Iris pigment epithelial cell (primary cell): ENCODE results near the gene CUBN.
A peak's percentile ranks its signal among the peaks of the same experiment; 100 is the strongest.

Experiments
- DNase-seq: peaks from one replicate; pipeline ENCODE4 v3.0.0-alpha.2; 2011; ENCODE audit warnings: low read depth

Gene CUBN

DNA sequence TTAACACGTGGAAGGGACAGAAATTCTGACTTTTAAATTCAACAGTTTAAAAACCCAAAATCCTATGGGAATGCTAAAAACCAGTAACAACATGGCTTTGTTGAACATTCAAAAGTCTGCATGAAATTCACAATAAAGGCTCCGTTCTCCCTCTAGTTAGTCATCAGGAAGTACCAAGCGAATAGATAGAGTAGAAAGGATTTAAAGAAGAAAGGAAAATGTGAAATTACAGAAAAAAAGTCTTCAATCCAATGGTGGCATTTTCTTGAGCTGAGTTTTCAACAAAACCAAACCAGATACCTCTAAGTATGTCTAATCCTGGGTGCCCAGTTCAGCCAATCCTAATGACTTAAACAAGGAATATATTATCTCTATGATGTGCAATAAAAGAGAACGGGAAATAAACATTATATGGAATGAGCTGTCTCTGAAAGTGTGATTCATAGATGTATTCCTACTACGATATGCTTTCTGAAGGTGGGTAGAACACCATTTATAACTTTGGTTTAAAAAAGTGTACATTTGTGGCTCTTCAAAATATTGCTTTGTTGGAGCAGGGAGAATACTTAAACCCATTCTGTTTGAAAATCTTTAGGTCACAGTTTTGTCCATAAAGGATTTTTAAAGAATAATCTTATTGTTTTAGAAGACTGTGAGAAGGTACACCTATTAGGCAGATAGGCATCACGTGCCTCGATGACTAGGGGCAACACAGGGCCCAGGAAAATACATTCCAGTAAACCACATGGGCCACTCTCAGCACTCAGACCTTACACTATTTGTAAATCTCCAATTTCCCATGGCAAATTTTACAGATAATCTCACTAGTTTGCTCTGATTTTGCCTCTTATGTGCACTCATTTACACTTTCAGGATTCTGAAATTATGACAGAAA is 87.7 kb downstream of the CUBN start:
- DNase-seq: no peak

DNA sequence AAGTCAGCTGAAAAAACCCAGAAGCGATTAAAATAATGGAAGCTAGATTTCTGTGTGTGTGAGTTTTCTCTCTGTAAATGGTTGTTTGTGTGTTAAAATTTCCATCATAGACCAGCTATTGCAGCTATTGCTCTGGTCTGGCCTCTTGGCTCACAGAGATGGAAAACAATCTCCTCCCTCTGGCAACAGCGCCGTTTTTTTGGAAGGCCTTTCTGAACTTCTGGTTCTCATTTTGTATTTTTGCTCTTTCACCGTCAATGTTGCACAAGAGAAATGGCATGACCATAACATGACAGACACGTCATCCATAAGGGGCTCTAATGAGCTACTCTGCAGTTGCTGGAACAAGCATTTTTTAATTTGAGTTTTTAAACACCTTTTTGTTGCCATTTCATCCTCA is 91.0 kb downstream of the CUBN start:
- no peak for DNase-seq

GRCh38 chr10:17037910-17038309 is 91.7 kb downstream of the CUBN start:
- no peak for DNase-seq

- no peak for DNase-seq
Observed at GRCh38 chr10:17035446-17035845, 94.2 kb downstream of the CUBN start.

DNA sequence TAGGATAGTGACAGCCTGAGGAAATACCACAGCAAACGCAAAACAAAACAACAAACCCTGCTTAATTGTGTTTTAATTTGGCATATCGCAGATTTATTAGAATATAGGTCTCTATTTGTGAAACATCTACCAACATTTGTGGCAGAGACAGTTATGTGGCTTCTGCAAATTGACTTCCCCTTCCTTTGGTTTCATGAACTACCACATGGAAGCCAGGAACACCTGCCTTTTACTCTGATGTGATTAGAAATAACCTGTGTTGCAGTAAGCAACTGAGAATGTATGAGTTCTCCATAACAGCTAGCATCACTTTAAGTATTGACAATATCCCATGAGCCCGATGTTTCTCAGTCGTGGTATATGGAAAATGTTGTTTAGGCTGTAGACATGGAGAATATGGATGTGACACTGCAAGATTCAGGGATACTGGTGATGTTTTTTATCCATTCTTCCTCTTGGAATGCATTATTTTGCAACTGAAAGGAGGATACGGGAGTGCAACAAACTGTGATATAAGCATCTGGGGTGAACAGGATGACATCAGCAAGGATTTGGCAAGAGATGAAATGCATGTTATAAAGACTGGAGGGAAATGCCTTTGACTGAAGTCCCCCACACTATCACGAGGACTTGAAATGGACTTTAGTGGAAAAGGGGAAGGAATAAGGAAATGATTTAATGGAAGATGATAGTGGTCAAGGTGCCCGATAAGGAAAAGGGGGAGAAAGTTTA is 95.9 kb downstream of the CUBN start:
- peak; percentile 80 for DNase-seq

- no peak for DNase-seq
Observed at GRCh38 chr10:17031637-17032635, 97.7 kb downstream of the CUBN start.

GRCh38 chr10:17029581-17030271 is 99.9 kb downstream of the CUBN start:
- peak; percentile 91 for DNase-seq

GRCh38 chr10:17029239-17029580 is 100.4 kb downstream of the CUBN start:
- no peak for DNase-seq

- DNase-seq: no peak
Observed at GRCh38 chr10:17028798-17029197, 100.8 kb downstream of the CUBN start.

DNA sequence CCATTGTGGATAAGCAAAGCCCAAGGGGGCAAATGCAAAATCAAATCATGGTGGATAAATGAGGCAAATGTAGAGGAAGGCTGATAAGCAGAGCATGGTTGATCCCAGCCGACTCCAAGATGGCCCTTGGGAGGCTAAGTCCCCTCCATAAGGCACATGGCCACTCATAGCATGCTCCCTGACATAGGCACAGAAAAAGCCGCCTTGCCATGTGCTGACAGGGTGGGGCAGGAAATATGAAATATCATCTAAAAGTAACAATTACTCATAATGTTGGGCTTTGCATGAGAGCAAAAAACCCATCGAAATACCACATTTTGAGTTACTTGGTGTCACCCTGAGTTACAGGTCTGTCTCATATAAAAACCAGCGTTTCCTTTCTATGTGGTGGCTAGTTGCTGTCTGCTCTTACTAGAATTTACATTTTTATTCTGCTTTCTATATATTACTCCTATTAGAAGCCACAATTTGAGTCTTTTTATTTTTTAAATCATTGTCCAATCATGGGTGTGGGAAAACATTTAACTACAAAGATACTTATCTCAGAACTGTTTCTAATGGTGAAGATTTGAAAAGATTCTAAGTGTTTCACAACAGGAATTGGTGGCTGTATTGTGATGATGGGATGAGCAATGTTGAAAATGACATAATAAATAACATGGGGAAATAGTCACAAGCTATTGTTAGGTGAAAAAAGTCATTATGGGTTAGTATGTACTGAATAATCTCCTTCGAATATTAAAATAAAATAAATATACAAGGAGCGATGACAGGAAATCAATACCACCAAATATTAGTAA is 102.7 kb downstream of the CUBN start:
- DNase-seq: peak; percentile 67

DNA sequence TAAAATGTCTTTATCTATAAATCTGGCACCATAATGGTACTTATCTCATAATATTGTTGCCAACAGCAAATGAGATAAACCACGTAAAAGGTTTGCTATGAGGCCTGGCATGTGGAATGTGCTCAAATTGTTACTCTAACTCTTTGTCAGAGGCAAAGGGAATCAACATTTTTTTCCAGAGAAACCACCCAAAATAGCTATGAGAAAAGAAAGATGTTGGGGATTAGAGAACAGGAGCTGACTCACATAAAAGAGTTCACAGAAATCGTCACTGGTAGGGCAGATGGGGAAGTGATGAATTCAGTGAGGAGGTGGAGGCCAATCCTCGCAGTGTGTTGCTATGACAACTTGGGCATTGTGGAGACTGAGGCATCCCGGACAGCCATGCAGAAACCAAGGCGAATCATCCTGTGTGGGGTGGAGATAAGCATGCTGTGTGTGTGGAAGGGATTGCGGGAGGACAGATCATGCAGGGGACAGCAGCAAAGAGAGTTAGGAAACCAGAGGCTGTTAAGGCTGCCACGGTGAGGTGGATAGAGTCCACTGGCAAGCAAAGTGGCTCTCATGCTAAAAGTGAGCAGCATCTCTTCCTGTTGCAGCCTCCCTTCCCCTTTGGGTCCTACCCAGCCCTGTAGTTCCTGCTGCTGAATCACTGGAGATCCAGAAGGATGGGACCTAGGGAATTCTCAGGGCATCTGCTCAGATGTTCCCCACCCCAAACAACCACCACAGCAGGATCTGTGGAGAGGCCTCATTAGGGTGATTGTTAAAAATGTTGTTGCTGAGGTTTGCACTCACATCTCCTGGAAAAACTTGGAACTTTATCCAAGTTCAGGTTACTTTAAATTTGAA is 103.9 kb downstream of the CUBN start:
- peak; percentile 99 for DNase-seq

DNA sequence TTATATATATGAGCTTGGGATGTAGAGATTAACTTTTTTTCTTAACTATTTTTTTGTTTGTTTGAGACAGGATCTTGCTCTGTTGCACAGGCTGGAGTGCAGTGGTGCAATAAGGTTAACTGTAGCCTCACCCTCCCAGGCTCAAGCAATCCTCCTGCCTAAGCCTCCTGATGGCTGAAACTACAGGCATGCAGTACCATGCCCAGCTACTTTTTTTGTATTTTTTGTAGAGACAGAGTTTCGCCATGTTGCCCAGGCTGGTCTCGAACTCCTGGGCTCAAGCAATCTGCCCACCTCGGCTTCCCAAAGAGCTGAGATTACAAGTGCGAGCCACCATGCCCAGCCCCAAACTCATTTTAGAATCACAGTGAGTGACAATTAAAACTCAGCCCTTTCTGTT is 105.2 kb downstream of the CUBN start:
- no peak for DNase-seq

- DNase-seq: peak; percentile 99
Observed at GRCh38 chr10:17023386-17024298, 106.0 kb downstream of the CUBN start.

DNA sequence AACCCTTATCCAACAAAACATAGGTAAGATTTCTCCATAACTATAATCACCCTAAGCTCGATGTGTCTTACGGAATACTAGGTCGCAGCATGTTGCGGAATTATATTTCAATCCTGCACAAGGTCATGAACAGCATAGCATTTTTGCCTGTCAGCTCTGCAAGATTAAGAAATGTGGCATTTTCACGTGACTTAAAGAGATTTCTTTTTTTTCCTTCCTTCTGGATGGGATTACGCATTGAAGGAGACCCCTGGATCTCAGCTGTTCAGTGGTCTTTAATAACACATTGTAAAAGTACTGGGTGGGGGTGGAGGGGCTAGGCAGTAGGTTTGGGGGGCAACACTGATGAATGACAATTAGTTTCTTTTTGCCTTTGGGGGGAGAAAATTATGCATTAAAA is 106.7 kb downstream of the CUBN start:
- DNase-seq: peak; percentile 71

- DNase-seq: no peak
Observed at GRCh38 chr10:17022466-17022825, 107.2 kb downstream of the CUBN start.

DNA sequence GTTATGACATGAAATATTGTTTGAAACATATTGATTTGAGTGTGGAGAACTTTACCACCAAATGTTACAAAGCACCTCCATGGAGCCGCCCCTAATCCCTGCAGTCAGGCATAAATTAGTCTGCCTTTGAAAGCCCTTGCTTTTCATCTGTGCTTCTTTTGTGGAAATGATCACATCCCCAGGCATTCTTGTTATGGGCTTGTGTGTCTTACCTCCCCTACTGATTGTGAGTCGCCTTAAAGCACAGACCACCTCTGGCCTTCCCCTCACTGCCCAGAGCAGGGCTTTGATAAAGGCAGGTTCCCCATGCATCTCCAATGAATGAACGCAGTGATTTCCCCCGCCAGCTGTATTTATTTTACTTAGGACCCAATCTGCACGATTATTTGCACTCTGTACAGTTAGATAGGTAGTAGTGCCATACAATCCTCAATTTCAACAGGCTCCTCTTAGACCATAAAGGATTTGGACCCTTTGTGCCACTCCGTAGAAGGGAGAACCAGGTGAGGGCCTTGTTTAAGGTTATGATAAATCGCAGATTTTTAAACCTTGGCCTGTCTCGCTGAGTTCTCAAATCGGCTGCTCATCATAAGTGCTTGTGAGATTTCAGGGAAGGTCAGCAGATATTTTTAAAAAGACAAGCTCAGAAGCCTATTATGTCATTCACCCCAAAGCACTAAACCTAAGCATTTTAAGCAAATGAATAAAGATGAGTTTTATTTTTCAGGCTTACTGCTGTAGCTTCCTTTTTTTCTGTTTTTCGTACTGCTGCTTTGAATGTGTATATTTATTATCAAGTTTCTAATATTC is 107.8 kb downstream of the CUBN start:
- no peak for DNase-seq

DNA sequence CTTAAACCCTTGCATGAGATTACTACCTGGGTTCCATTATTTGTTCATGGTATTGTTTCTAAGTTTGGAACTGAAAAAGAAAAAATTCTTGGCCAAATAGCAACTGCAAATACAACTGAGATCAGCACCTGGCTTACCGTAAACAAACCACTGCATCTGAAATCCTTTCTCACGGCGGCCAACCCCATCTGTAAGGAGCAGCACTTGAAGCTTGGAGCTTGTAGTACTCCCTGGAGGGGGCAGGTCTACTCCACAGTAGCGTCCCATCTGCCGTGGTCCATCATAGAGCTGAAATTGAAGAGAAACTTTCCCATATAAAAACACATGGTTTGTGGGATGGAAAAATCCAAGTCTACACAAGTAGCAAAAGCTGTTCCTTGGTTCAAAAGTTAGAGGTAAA is 109.9 kb downstream of the CUBN start:
- no peak for DNase-seq
